Stimulated activated CD4-positive, alpha-beta T cell treated with anti-CD3 and anti-CD28 coated beads, Interleukin-2, amount 100 ng/mL, for 24 hours (primary cell): ENCODE results near the gene P2RX1.
A peak's percentile ranks its signal among the peaks of the same experiment; 100 is the strongest.

Experiments used
- DNase-seq, 2 donors: peaks; one replicate each; pipeline ENCODE4 v3.0.0-alpha.2; 2020

P2RX1 gene

GRCh38 chr17:3915995-3916696 lies at the start of gene P2RX1:
Gene P2RX1 (minus strand): TSS chr17:3916465. CDS start chr17:3916225, 240 bp downstream.
- DNase-seq = peak in 1 of 2 donors; percentile 40

GRCh38 chr17:3965118-3965800 lies 49.0 kb upstream of the P2RX1 start:
- peak; percentile 66 to 77 for DNase-seq

GRCh38 chr17:3964203-3965117 lies 48.2 kb upstream of the P2RX1 start, which contains the start of gene ATP2A3:
Gene ATP2A3 (minus strand): TSS chr17:3964437. CDS start chr17:3964291, 146 bp downstream.
- peak; percentile 72 to 79 for DNase-seq

- DNase-seq = peak; percentile 58 to 69
Measured at GRCh38 chr17:3963237-3964201, 47.3 kb upstream of the P2RX1 start.

- DNase-seq = no peak
Measured at GRCh38 chr17:3962965-3963236, 46.6 kb upstream of the P2RX1 start.

- DNase-seq = no peak
Measured at GRCh38 chr17:3962217-3962964, 46.1 kb upstream of the P2RX1 start.

GRCh38 chr17:3961564-3962047 lies 45.3 kb upstream of the P2RX1 start:
- DNase-seq = peak in 1 of 2 donors; percentile 31

GRCh38 chr17:3960764-3961163 lies 44.5 kb upstream of the P2RX1 start:
- no peak for DNase-seq

- DNase-seq = no peak
Measured at GRCh38 chr17:3959921-3960601, 43.8 kb upstream of the P2RX1 start.

GRCh38 chr17:3959295-3959899 lies 43.1 kb upstream of the P2RX1 start:
- no peak for DNase-seq

- DNase-seq = no peak
Measured at GRCh38 chr17:3957735-3958599, 41.7 kb upstream of the P2RX1 start.

GRCh38 chr17:3956983-3957382 lies 40.7 kb upstream of the P2RX1 start:
- DNase-seq = no peak

- no peak for DNase-seq
Measured at GRCh38 chr17:3956327-3956957, 40.2 kb upstream of the P2RX1 start.

GRCh38 chr17:3955673-3955988 lies 39.4 kb upstream of the P2RX1 start:
- DNase-seq = no peak

GRCh38 chr17:3954976-3955672 lies 38.9 kb upstream of the P2RX1 start:
- DNase-seq = no peak

- DNase-seq = no peak
Measured at GRCh38 chr17:3954086-3954485, 37.8 kb upstream of the P2RX1 start.

GRCh38 chr17:3953542-3953941 lies 37.3 kb upstream of the P2RX1 start:
- no peak for DNase-seq

- DNase-seq = no peak
Measured at GRCh38 chr17:3952186-3952585, 35.9 kb upstream of the P2RX1 start.
